Measurements from ENCODE around the gene DDI1. TPM values are rescaled to one million over a fixed set of nuclear protein-coding genes. Genes with fewer than 3 reads are reported as not detected.

DDI1 gene
- total and polyA plus RNA-seq, 2 of the 4 experiments (the other 2 are of a cell fraction): not detected

DNA sequence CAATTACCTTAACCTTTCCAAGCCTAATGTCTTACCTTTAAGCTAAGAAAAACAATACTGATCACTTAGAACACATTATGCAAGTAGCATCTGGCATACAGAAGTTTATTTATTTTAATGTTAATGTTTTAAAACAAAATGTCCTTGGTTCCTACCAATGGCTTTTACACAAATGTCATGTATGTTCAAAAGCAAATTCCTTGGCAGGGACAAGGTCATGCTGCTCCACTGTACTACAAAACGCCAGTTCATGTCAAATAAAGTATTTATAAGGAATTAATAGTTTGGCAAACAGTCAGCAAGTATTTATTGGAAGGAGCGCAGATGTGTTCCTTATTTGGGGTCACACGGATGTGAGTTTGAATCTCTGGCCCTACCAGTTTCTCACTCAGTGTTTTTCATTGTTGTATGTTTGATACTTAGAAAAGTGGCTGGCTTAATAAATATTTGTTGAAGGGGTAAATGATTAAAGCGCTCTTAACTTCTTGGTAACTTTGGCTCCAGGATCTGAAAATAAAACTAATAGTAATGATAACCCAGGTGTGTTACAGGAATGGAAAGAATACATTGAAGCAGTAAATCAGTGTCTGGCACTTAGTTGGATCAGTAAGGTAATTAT lies 18.6 kb downstream of the DDI1 start:
- ChIA-PET POLR2A (ENCODE audit: unreplicated experiment) (no interaction called here), CTCF (no interaction called here)
- in situ Hi-C loops (cut with MboI; ENCODE audit: low sequenced_read_pairs): no loop called here
- no peaks in the 10 kb centered on the region for H3K9me3 ChIP-seq (ENCODE audit: control insufficient read depth, insufficient read depth, low read length)
- H3K36me3 ChIP-seq (ENCODE audit: control insufficient read depth, insufficient read depth, low read length): no peaks in the 10 kb centered on the region
- no peak overlapping the region for H2AFZ ChIP-seq (replicated peaks; ENCODE audit: low read length, poor library complexity)
- no peak overlapping the region for H2BK20ac ChIP-seq (ENCODE audit: low read depth, low read length)
- H3K9ac ChIP-seq (ENCODE audit: low read depth, low read length): no peak overlapping the region
- no peak overlapping the region for H3K4me3 ChIP-seq (ENCODE audit: insufficient read depth, low read depth, low read length)
- no peak overlapping the region for H3K27ac ChIP-seq (ENCODE audit: insufficient read depth, low read length)
- H3K56ac ChIP-seq (ENCODE audit: extremely low read depth, insufficient read depth, low read length): no peak overlapping the region
- ATAC-seq (ENCODE audit: low read depth): no peak
- no peak overlapping the region for H2AK9ac ChIP-seq (replicated peaks; ENCODE audit: low read depth, low read length, poor library complexity)
- intact Hi-C loops (cut with micrococcal nuclease): loop anchor here (5.0 kb wide), 1 partner anchor 102 kb away; no protein-coding TSS in a partner anchor
- no peak overlapping the region for H2BK120ac ChIP-seq (ENCODE audit: low read depth, low read length)
- WGBS, 2 experiments (ENCODE audit: extremely low coverage in 2 of 2, insufficient read length in 1 of 2): 86% methylated on average over 2 of the region's 4 CpGs; no CpG with 5 or more reads in 1 of the 2 experiments
- no peak for TF ChIP-seq RAD21 (IDR thresholded peaks at IDR 0.05; ENCODE audit: low read length)
- TF ChIP-seq, protein P1, sequence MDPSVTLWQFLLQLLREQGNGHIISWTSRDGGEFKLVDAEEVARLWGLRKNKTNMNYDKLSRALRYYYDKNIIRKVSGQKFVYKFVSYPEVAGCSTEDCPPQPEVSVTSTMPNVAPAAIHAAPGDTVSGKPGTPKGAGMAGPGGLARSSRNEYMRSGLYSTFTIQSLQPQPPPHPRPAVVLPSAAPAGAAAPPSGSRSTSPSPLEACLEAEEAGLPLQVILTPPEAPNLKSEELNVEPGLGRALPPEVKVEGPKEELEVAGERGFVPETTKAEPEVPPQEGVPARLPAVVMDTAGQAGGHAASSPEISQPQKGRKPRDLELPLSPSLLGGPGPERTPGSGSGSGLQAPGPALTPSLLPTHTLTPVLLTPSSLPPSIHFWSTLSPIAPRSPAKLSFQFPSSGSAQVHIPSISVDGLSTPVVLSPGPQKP (IDR thresholded peaks at IDR 0.05; ENCODE audit: borderline replicate concordance, low read depth, low read length): no peak
- TF ChIP-seq CEBPB (IDR thresholded peaks at IDR 0.05; ENCODE audit: low read depth, low read length): no peak
- TF ChIP-seq POLR2A (IDR thresholded peaks at IDR 0.05; ENCODE audit: low read depth, low read length): no peak
- no peak for TF ChIP-seq SMC3 (IDR thresholded peaks at IDR 0.05; ENCODE audit: low read depth, low read length)
- no peak for TF ChIP-seq CHD1 (IDR thresholded peaks at IDR 0.05; ENCODE audit: low read depth, low read length)
- no peak for TF ChIP-seq MAZ (IDR thresholded peaks at IDR 0.05; ENCODE audit: borderline replicate concordance, low read depth, low read length)
- TF ChIP-seq RCOR1 (IDR thresholded peaks at IDR 0.05; ENCODE audit: insufficient replicate concordance, low read length): no peak
- no peak for TF ChIP-seq MXI1 (IDR thresholded peaks at IDR 0.05; ENCODE audit: borderline replicate concordance, low read depth, low read length)
- H3K9me1 ChIP-seq (ENCODE audit: insufficient read depth, low read length): no peaks in the 10 kb centered on the region
- no peaks in the 10 kb centered on the region for H3K4me1 ChIP-seq (ENCODE audit: control insufficient read depth, insufficient read depth, low read length)
- no peak overlapping the region for H2AK5ac ChIP-seq (ENCODE audit: low read depth, low read length)
- dilution Hi-C loops (cut with HindIII; ENCODE audit: low sequenced_read_pairs, unreplicated experiment): no loop called here
- DNase-seq: no peak
- H3K23ac ChIP-seq (ENCODE audit: low read depth, low read length): no peak overlapping the region
- H2BK5ac ChIP-seq (ENCODE audit: low read depth, low read length, poor library complexity, severe bottlenecking): no peak overlapping the region
- no peak overlapping the region for H3K4me2 ChIP-seq (ENCODE audit: low read depth, low read length)
- H4K5ac ChIP-seq (ENCODE audit: low read depth, low read length): no peak overlapping the region
- H4K91ac ChIP-seq (ENCODE audit: insufficient read depth, low read depth, low read length): no peak overlapping the region
- no peaks in the 10 kb centered on the region for H4K20me1 ChIP-seq (ENCODE audit: insufficient read depth, low read length)
- H4K8ac ChIP-seq (ENCODE audit: low read depth in 2 of 2, low read length in 2 of 2): no peak overlapping the region
- H3K18ac ChIP-seq (ENCODE audit: low read depth, low read length): no peak overlapping the region
- no TSS peak for BruUV-seq (replicated peaks)
- H3K14ac ChIP-seq (replicated peaks; ENCODE audit: low read depth, low read length): no peak overlapping the region
- no peak overlapping the region for H2BK15ac ChIP-seq (ENCODE audit: low read depth, low read length)
- no peak overlapping the region for H3K4ac ChIP-seq (ENCODE audit: low read depth, low read length)
- H3K79me1 ChIP-seq (ENCODE audit: low read depth in 1 of 2, low read length in 2 of 2): no peaks in the 10 kb centered on the region
- no peaks in the 10 kb centered on the region for H3K27me3 ChIP-seq (ENCODE audit: control insufficient read depth, insufficient read depth, low read length)

Data from IMR-90 (cell line).